Upper lobe of right lung (tissue), 1 donor: ENCODE results near the gene SNRPA1. TPM values are rescaled to one million over a fixed set of nuclear protein-coding genes. Genes with fewer than 3 reads are reported as not detected.

Source experiments
- ATAC-seq: fragments of 200-7000 bp; cut with Tn5 transposase; one replicate; pipeline ENCODE4 v1.9.1; 2020; ENCODE audit warnings: mild to moderate bottlenecking, moderate library complexity
- DNase-seq: peaks from one replicate; pipeline ENCODE4 v3.0.0-alpha.2; 2020
- H3K27ac ChIP-seq: fragments of 200-600 bp; one replicate; pipeline ENCODE4 v1.8.0; 2022
- H3K27me3 ChIP-seq: fragments of 200-600 bp; one replicate; pipeline ENCODE4 v1.8.0; 2022; ENCODE audit warnings: mild to moderate bottlenecking
- H3K36me3 ChIP-seq: fragments of 200-600 bp; one replicate; pipeline ENCODE4 v1.8.0; 2022
- H3K4me1 ChIP-seq: fragments of 200-600 bp; one replicate; pipeline ENCODE4 v1.8.0; 2022
- H3K4me3 ChIP-seq: fragments of 200-600 bp; one replicate; pipeline ENCODE4 v1.8.0; 2022; ENCODE audit warnings: mild to moderate bottlenecking
- H3K9me3 ChIP-seq: fragments of 200-600 bp; one replicate; pipeline ENCODE4 v1.8.0; 2022
- CTCF ChIP-seq: fragments of 200-600 bp; IDR thresholded peaks from one replicate; pipeline ENCODE4 v1.8.0; 2022; ENCODE audit warnings: antibody characterized with exemption
- intact Hi-C: fragments of 100-400 bp; cut with DNase I; formaldehyde crosslinking; loops from one replicate; pipeline ENCODE4 v1.11.0; 2022
- total RNA-seq: library from RNA; stranded (reverse); fragmentation: NEBNext Ultra II Directional; extraction: Animal tissue kit (Norgen Biotek cat#: 25700); gene quantifications from one replicate; pipeline ENCODE4 v1.2.1, GENCODE V29; 2021
- donor health status: DM: no; HTN: yes; CAD: no; lungs with severe emphysema.

Gene SNRPA1
- total RNA-seq, 1 donor from 2014 or later, result 40.7 TPM

GRCh38 chr15:101246824-101247745 lies 48.0 kb downstream of the SNRPA1 start:
- Histone ChIP-seq H3K27me3 (no peaks in the 10 kb centered on the region), H3K36me3 (no peaks in the 10 kb centered on the region), H3K27ac (no peak overlapping the region), H3K4me3 (no peak overlapping the region), H3K9me3 (no peaks in the 10 kb centered on the region), H3K4me1 (peaks cover 52% of the 10 kb centered on the region)
- intact Hi-C loops, result loop anchor here (10.0 kb wide), 1 partner anchor 62 kb away; no protein-coding TSS in a partner anchor
- no peak for TF ChIP-seq CTCF
- DNase-seq (no peak), ATAC-seq (no peak)

GRCh38 chr15:101246391-101246790 lies 48.7 kb downstream of the SNRPA1 start:
- Histone ChIP-seq H3K27ac (no peak overlapping the region), H3K4me3 (no peak overlapping the region), H3K4me1 (peaks cover 57% of the 10 kb centered on the region), H3K9me3 (no peaks in the 10 kb centered on the region), H3K36me3 (no peaks in the 10 kb centered on the region), H3K27me3 (no peaks in the 10 kb centered on the region)
- no peak for DNase-seq
- no peak for ATAC-seq
- no peak for TF ChIP-seq CTCF
- intact Hi-C loops, result loop anchor here (10.0 kb wide), 1 partner anchor 62 kb away; no protein-coding TSS in a partner anchor

GRCh38 chr15:101244889-101245668 lies 50.0 kb downstream of the SNRPA1 start:
- H3K4me3 ChIP-seq, result no peak overlapping the region
- H3K27ac ChIP-seq, result no peak overlapping the region
- peaks cover 66% of the 10 kb centered on the region for H3K4me1 ChIP-seq

GRCh38 chr15:101244036-101244781 lies 50.8 kb downstream of the SNRPA1 start:
- ATAC-seq (no peak), DNase-seq (no peak)
- H3K27me3 ChIP-seq, result no peaks in the 10 kb centered on the region
- peak overlapping the region; percentile 2 for H3K27ac ChIP-seq
- TF ChIP-seq CTCF, result no peak
- no peak overlapping the region for H3K4me3 ChIP-seq
- H3K9me3 ChIP-seq, result no peaks in the 10 kb centered on the region
- no peaks in the 10 kb centered on the region for H3K36me3 ChIP-seq
- intact Hi-C loops, result loop anchor here (10.0 kb wide), 1 partner anchor 59 kb away; no protein-coding TSS in a partner anchor
- H3K4me1 ChIP-seq, result peaks cover 68% of the 10 kb centered on the region

More at GRCh38 chr15:101244889-101245668, 50.0 kb downstream of the SNRPA1 start:
- H3K27me3 ChIP-seq, result no peaks in the 10 kb centered on the region
- ATAC-seq (no peak), DNase-seq (no peak)
- TF ChIP-seq CTCF, result no peak
- H3K36me3 ChIP-seq, result no peaks in the 10 kb centered on the region
- intact Hi-C loops, result loop anchor here (10.0 kb wide), 1 partner anchor 60 kb away; no protein-coding TSS in a partner anchor
- no peaks in the 10 kb centered on the region for H3K9me3 ChIP-seq

- H3K4me3 ChIP-seq, result no peak overlapping the region
- ATAC-seq (peak; percentile 9), DNase-seq (no peak)
- intact Hi-C loops, result loop anchor here (10.0 kb wide), 1 partner anchor 59 kb away; no protein-coding TSS in a partner anchor
- H3K27me3 ChIP-seq, result no peaks in the 10 kb centered on the region
- H3K36me3 ChIP-seq, result no peaks in the 10 kb centered on the region
- peaks cover 73% of the 10 kb centered on the region for H3K4me1 ChIP-seq
- no peak overlapping the region for H3K27ac ChIP-seq
- no peak for TF ChIP-seq CTCF
- H3K9me3 ChIP-seq, result no peaks in the 10 kb centered on the region
These were observed 51.6 kb downstream of the SNRPA1 start for GRCh38 chr15:101243420-101243819.
